Measurements from ENCODE around the gene MAJIN.

- TF ChIP-seq CTCF (IDR thresholded peaks at IDR 0.05; ENCODE audit: borderline replicate concordance, extremely low read depth, low read length, poor library complexity, severe bottlenecking): no peak
- TF ChIP-seq EZH2 (IDR thresholded peaks at IDR 0.05; ENCODE audit: borderline replicate concordance, low read depth, low read length, severe bottlenecking): no peak
Measured at GRCh38 chr11:64905516-64906313, 66.2 kb downstream of the MAJIN start.

Measured in DND-41 (cell line).